ENCODE data around the gene KIF19. TPM values are rescaled to one million over a fixed set of nuclear protein-coding genes. Genes with fewer than 3 reads are reported as not detected.

The KIF19 gene
- total RNA-seq, 4 donors from 2014 or later: 0.41 to 1.8 (median 0.62) TPM; not detected in 1

GRCh38 chr17:74389937-74390679 lies 64.1 kb downstream of the KIF19 start:
- H3K27ac ChIP-seq: peak overlapping the region in 1 of 4 donors; percentile 80
- intact Hi-C loops (cut with DNase I; ENCODE audit: low total_unique reads) (loop anchor here (5.0 to 10.0 kb wide), 2 partner anchors 122 to 385 kb away; partner anchors contain the start of gene NAT9), in situ Hi-C loops (cut with MboI; ENCODE audit: low sequenced_read_pairs in 4 of 4) (loop anchor here in 1 of 4 donors (25.0 kb wide), 1 partner anchor 472 kb away; the partner anchor contains the start of genes FDXR and GRIN2C)
- no peak for TF ChIP-seq CTCF (IDR thresholded peaks at IDR 0.05 in 4 of 5, conservative IDR thresholded peaks at IDR 0.05 in 1 of 5)
- TF ChIP-seq POLR2A (IDR thresholded peaks at IDR 0.05): no peak
- ATAC-seq: no peak
- H3K4me3 ChIP-seq: no peak overlapping the region
- no peaks in the 10 kb centered on the region for H3K9me3 ChIP-seq
- DNase-seq: no peak
- H3K36me3 ChIP-seq: no peaks in the 10 kb centered on the region
- peaks cover 48 to 56% of the 10 kb centered on the region in 2 donors for H3K4me1 ChIP-seq
- no peaks in the 10 kb centered on the region for H3K27me3 ChIP-seq

- Histone ChIP-seq H3K4me3 (no peak overlapping the region), H3K36me3 (no peaks in the 10 kb centered on the region), H3K9me3 (no peaks in the 10 kb centered on the region), H3K27me3 (no peaks in the 10 kb centered on the region), H3K27ac (peak overlapping the region; percentile 6 to 95 (median 32)), H3K4me1 (peaks cover 56 to 64% of the 10 kb centered on the region in 2 donors)
- intact Hi-C loops (cut with DNase I; ENCODE audit: low total_unique reads): no loop called here
- in situ Hi-C loops (cut with MboI; ENCODE audit: low sequenced_read_pairs in 4 of 4): loop anchor here in 1 of 4 donors (25.0 kb wide), 1 partner anchor 471 kb away; the partner anchor contains the start of genes FDXR and GRIN2C
- no peak for TF ChIP-seq CTCF (IDR thresholded peaks at IDR 0.05 in 4 of 5, conservative IDR thresholded peaks at IDR 0.05 in 1 of 5)
- no peak for TF ChIP-seq POLR2A (IDR thresholded peaks at IDR 0.05)
- DNase-seq (no peak), ATAC-seq (no peak)
Measured at GRCh38 chr17:74390680-74391653, 64.9 kb downstream of the KIF19 start.

GRCh38 chr17:74391771-74392170 lies 65.7 kb downstream of the KIF19 start:
- no peaks in the 10 kb centered on the region for H3K36me3 ChIP-seq

More at GRCh38 chr17:74391771-74392170, 65.7 kb downstream of the KIF19 start:
- Histone ChIP-seq H3K27ac (peak overlapping the region in 2 of 4 donors; percentile 39 to 95), H3K27me3 (no peaks in the 10 kb centered on the region), H3K4me3 (no peak overlapping the region), H3K4me1 (peaks cover 56 to 60% of the 10 kb centered on the region in 2 donors), H3K9me3 (no peaks in the 10 kb centered on the region)
- no peak for DNase-seq
- ATAC-seq: no peak
- TF ChIP-seq CTCF (IDR thresholded peaks at IDR 0.05 in 4 of 5, conservative IDR thresholded peaks at IDR 0.05 in 1 of 5) (no peak), POLR2A (IDR thresholded peaks at IDR 0.05) (no peak)
- intact Hi-C loops (cut with DNase I; ENCODE audit: low total_unique reads): no loop called here
- in situ Hi-C loops (cut with MboI; ENCODE audit: low sequenced_read_pairs in 4 of 4): loop anchor here in 1 of 4 donors (25.0 kb wide), 1 partner anchor 471 kb away; the partner anchor contains the start of genes FDXR and GRIN2C
